ENCODE results near the gene C19orf85. TPM values are rescaled to one million over a fixed set of nuclear protein-coding genes. Genes with fewer than 3 reads are reported as not detected.

The C19orf85 gene
- total RNA-seq, 1 donor from 2014 or later: not detected

DNA sequence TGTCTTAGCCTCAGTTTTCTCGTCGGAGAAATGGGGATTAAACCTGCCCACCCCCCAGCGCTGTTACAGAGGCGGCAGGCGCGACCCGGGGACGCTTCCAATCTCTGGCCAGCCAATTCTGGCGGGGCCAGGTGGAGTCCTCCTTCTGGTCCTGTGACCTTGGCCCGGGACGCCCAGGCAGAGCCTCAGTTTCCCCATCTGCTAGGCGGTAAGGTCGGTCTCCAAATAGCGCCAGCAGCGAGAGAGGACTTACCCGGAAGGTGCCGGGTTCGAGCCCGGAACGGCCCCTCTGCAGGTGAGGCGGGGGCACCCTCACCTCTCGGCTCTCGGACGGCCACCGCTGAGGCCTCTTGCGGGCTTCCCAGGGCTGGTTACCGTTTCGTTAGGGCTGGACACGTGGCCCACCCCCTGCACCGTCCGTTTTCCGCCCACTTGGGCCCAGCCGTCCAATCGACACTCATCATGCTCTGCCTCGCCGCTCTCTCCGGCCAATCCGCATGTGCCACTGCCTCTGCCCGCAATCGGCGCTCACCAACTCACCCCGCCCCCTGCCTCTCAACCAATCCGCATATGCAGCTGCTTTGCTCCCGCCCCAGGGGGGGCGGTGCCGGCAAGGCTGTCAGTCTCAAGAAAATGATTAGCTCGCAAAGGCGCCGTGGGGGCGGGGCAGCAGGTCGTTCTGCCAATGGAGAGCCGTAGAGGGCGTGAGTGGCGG is 3.1 kb downstream of the C19orf85 start, which contains the start of gene ISOC2:
Gene ISOC2 (minus strand): TSS at position 384 of the 715 bp plus-strand sequence. CDS start 5,156 bp downstream, outside the sequence.
- TF ChIP-seq, protein P1, sequence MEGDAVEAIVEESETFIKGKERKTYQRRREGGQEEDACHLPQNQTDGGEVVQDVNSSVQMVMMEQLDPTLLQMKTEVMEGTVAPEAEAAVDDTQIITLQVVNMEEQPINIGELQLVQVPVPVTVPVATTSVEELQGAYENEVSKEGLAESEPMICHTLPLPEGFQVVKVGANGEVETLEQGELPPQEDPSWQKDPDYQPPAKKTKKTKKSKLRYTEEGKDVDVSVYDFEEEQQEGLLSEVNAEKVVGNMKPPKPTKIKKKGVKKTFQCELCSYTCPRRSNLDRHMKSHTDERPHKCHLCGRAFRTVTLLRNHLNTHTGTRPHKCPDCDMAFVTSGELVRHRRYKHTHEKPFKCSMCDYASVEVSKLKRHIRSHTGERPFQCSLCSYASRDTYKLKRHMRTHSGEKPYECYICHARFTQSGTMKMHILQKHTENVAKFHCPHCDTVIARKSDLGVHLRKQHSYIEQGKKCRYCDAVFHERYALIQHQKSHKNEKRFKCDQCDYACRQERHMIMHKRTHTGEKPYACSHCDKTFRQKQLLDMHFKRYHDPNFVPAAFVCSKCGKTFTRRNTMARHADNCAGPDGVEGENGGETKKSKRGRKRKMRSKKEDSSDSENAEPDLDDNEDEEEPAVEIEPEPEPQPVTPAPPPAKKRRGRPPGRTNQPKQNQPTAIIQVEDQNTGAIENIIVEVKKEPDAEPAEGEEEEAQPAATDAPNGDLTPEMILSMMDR (IDR thresholded peaks at IDR 0.05): no peak
- H3K36me3 Mint-ChIP-seq (ENCODE audit: low read depth): no peaks in the 10 kb centered on the region
- peak; percentile 100 for DNase-seq (ENCODE audit: low spot score)
- peak within 1 kb of the TSS; percentile 90 for H3K27ac Mint-ChIP-seq (ENCODE audit: unreplicated experiment)
- no peaks in the 10 kb centered on the region for H3K9me3 Mint-ChIP-seq (ENCODE audit: low read depth)
- H3K27me3 Mint-ChIP-seq (ENCODE audit: low read depth): peaks cover 2% of the 10 kb centered on the region
- peak within 1 kb of the TSS; percentile 89 for H3K4me3 Mint-ChIP-seq (ENCODE audit: unreplicated experiment)
- H3K4me1 Mint-ChIP-seq (ENCODE audit: low read depth): peaks cover 30% of the 10 kb centered on the region

DNA sequence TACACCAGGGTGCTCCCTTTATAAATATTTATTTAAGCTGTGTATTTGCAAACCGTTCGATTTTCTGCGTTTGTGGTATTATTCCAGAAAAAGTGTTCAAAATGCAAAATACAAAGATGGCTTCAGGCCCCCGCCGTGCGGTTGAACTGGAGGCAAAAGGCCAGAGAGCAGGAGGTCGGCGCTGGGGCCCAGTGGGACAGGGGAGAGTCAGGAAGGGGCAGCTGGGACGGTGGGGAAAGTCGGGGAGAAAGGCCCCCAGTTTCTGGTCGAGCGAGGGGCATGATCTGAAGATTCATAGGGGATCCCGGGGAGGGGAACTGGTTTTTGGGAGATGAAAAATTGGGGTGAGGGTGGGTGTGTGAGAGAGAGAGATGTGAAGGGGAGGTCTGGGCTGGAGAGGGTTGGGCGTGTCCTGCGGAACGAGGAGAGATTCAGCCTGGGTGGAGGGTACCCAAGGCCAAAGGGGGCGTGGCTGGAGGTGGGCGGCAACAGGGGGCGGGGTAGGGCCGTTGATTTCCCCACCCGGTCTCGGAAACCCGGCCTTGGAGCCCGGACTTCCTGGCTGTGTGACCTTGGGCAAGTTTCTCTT is 3.8 kb downstream of the C19orf85 start:
- H3K36me3 Mint-ChIP-seq (ENCODE audit: low read depth): no peaks in the 10 kb centered on the region
- H3K4me3 Mint-ChIP-seq (ENCODE audit: unreplicated experiment): peak overlapping the region; percentile 89
- no peaks in the 10 kb centered on the region for H3K9me3 Mint-ChIP-seq (ENCODE audit: low read depth)
- no peak for DNase-seq (ENCODE audit: low spot score)
- TF ChIP-seq, protein P1 (IDR thresholded peaks at IDR 0.05): no peak
- peak overlapping the region; percentile 90 for H3K27ac Mint-ChIP-seq (ENCODE audit: unreplicated experiment)
- peaks cover 30% of the 10 kb centered on the region for H3K4me1 Mint-ChIP-seq (ENCODE audit: low read depth)
- peaks cover 2% of the 10 kb centered on the region for H3K27me3 Mint-ChIP-seq (ENCODE audit: low read depth)

DNA sequence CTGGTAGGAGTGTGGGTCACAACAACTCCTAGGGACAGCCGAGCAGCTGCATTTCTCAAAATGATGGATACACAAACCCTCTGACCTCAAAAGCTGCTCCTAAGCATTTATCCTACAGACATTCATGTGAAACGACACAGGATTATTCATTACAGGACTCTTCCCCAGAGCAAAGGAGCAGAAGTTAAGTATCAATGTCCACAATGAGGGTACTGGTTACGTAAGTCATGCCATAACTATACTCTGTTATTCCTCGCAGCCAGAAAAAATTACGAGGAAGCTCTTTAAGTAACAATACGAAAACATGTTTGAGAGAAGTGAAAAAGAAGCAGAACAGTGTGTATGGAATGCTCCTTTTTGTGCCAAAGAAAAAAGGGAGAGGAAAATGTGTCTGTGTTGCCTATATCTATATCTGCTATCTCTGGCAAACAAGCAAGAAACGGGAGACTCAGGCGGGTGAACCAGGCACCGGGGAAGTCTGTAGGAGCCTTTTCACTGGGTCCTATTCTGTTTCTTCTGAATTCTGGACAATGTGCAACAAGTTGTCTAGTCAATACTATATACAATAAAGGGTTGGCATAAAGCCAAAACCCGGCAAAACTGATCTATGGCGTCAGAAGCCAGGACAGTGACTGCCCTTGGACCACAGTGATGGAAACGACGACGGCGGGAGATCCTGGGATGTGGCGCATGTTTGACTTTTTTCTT is 4.4 kb downstream of the C19orf85 start:
- Mint-ChIP-seq H3K27me3 (ENCODE audit: low read depth) (peaks cover 2% of the 10 kb centered on the region), H3K36me3 (ENCODE audit: low read depth) (no peaks in the 10 kb centered on the region), H3K4me1 (ENCODE audit: low read depth) (peaks cover 30% of the 10 kb centered on the region), H3K4me3 (ENCODE audit: unreplicated experiment) (peak overlapping the region; percentile 89), H3K27ac (ENCODE audit: unreplicated experiment) (peak overlapping the region; percentile 90), H3K9me3 (ENCODE audit: low read depth) (no peaks in the 10 kb centered on the region)
- TF ChIP-seq, protein P1 (IDR thresholded peaks at IDR 0.05): no peak
- no peak for DNase-seq (ENCODE audit: low spot score)

DNA sequence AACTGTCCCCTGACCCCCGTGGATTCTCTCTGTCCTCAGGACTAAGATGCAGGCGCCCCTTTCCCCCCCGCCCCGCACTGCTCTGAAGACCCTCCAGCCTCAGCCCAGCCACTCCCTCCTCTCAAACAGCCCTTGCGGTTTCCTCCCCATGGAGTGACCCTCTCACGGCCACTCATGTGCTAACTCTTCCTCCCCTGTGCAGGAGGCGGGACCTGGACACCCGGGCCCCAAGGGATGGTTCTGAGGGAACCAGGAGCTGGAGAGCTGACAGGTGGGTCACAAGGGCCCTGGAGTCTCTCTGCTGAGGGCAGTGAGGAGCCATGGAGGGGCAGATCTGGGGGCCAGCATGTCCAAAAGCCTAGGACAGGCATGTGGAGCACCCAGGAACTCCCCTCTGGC is 5.0 kb downstream of the C19orf85 start:
- Mint-ChIP-seq H3K27ac (ENCODE audit: unreplicated experiment) (no peak overlapping the region), H3K9me3 (ENCODE audit: low read depth) (no peaks in the 10 kb centered on the region), H3K4me1 (ENCODE audit: low read depth) (peaks cover 30% of the 10 kb centered on the region), H3K4me3 (ENCODE audit: unreplicated experiment) (no peak overlapping the region), H3K27me3 (ENCODE audit: low read depth) (peaks cover 2% of the 10 kb centered on the region), H3K36me3 (ENCODE audit: low read depth) (peaks cover 3% of the 10 kb centered on the region)
- TF ChIP-seq, protein P1 (IDR thresholded peaks at IDR 0.05): no peak
- no peak for DNase-seq (ENCODE audit: low spot score)
